Nucleus accumbens (tissue), 56 donors: ENCODE measurements around the gene SUSD1.
A peak's percentile ranks its signal among the peaks of the same experiment; 100 is the strongest.
"Not testable (repeated sequence)": the region's sequence is repeated elsewhere in the genome, so short reads cannot be mapped to it uniquely, and the experiment has no call there.

Experiments
- DNase-seq, 56 donors: peaks; one replicate each; lab custom pipeline; 2025; lab: John Stamatoyannopoulos, UW

Gene SUSD1

GRCh38 chr9:112174965-112175795 lies at the start of gene SUSD1:
Gene SUSD1, minus strand, starts transcription at chr9:112175297. Its CDS starts 62 bp downstream, at chr9:112175235.
- DNase-seq = peak in 5 of 56 donors; percentile 5 to 19 (median 14)

DNA sequence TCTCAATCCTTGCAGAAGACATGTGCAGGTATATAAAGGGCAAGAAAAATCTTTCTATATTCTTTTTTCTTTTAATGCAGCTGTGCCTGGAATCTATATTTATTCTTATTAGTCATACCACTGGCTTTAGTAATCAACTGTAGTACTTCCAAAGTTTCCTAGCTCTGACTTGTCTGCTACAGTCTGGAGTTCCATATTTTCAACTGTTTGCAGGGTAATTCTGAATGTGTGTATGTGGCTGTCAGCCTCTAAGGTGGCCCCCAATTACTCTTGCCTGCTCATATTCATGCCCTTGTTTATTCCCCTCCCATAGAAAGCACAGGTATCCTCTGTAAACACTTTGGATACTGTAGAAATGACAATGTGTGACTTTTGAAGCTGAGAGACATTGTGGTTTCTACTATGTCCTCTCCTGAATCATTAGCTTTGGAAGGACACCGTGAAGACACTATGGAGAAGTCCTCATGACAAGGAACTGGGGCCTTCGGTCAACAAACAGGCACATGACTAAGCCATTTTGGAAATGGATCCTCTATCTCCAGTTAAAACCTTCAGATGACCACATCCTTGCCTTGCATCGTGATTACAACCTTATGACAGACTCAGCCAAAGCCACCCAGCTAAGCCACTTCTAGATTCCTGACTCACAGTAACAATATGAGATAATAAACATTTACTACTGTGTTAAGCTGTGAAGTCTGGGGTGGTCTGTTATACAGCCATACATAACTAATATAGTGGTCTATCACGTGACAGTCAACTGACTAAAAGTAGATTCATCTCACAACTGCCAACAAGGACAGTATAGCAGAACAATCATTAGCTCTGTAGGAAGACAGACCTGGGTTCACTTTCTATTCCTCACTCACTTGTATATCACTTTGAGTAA lies 49.5 kb upstream of the SUSD1 start:
- DNase-seq = no peak

DNA sequence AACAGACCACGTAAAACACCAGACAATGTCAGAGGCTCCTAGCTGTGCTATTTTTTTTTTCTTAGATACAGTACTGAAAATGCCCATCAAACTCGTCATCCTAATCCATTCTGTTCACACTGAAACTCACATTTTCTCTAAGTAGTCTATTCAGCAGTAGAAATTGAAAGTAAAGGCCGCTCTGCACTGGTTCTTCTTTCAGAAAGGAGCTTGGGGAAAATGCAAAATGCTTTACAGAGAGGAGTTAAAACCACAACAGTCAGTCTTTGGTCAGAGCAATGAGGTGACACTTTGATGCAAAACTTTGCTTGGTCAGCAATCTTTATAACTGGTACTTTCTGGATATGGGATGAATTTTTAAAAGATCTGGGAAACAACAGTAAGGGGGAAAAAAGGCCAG lies 43.8 kb upstream of the SUSD1 start:
- no peak for DNase-seq

GRCh38 chr9:112212926-112213325 lies 37.8 kb upstream of the SUSD1 start:
- no peak for DNase-seq

GRCh38 chr9:112207451-112207850 lies 32.4 kb upstream of the SUSD1 start:
- no peak for DNase-seq

DNA sequence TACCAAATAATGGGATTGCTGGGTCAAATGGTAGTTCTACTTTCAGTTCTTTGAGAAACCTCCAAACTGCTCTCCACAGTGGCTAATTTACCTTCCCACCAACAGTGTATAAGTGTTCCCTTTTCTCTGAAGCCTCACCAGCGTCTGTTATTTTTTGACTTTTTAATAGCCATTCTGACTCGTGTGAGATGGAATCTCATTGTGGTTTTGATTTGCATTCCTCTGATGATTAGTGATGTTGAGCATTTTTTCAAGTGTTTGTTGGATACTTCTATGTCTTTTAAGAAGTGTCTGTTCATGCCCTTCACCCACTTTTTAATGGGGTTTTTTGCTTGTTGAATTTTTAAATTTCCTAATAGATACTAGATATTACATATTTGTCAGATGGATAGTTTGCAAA lies 28.4 kb upstream of the SUSD1 start:
- no peak for DNase-seq

GRCh38 chr9:112200711-112201110 lies 25.6 kb upstream of the SUSD1 start:
- DNase-seq = no peak

DNA sequence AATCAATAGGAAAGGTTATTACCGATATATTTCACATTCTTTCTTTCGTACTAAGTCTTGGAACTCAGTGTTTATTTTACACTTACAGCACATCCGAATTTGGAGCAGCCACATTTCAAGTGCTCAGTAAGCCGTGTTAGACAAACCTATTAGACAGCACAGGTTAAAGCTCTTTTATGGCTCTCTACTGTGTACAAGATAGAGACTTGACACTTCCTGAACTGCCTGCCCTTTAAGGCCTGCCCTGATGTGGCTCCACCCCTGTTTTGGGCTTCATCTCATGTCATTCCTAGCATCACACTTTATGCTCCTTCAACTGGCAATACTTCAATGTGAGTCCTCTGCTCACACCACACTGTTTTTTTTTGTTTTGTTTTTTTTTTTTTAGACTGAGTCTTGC lies 23.5 kb upstream of the SUSD1 start:
- DNase-seq = no peak

DNA sequence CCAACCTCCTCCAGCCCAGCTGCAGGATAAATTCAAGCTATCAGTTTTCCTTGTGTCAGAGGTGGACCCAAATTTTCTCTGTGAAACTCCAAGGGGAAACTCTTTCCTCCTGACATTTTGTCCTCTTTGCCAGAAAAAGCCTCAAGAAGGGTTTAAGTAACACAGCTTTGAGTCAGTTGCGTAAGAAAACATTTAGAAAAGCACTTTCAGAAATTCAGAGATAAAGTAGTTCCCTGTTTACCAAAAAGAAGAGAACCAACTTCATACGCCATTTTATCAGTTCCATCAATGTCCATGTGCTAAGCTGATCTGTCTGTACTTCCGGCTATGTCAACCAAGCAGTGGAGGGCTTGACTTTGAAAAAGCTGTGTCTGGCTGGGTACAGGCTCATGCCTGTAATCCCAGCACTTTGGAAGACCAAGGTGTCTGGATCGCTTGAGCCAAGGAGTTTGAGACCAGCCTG lies 19.9 kb upstream of the SUSD1 start:
- DNase-seq = no peak

DNA sequence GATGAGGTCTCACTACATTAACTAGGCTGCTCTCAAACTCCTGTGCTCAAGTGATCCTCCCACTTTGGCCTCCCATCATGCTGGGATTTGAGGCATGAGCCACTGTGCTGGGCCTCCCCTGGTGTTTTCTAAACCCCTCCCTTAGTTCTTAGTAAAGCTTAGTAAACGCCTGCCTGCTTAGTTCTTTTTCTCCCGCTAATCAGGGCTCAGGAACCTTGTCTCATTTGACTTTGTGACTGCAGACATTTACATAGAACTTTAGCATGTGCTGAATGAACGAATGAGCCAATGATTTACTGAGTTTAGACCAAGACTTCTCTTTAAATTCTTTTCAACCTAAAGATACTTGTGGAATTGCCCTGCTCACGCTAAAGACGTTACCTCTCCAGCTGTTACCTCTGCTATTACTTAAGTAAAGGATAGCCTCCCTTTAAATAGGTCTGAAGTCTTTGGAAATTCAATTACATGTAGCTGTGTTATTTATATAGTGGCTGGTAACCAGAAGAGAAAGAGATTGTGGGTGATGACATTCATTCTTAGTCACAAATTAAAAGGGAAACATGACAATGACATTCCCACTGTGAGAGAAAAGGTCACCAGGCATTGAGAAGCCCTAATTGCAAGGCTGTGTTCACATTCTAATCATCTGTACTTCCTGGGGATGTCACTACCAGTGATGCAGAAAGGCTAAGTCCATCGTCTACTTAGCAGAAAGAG lies 18.6 kb upstream of the SUSD1 start:
- no peak for DNase-seq

DNA sequence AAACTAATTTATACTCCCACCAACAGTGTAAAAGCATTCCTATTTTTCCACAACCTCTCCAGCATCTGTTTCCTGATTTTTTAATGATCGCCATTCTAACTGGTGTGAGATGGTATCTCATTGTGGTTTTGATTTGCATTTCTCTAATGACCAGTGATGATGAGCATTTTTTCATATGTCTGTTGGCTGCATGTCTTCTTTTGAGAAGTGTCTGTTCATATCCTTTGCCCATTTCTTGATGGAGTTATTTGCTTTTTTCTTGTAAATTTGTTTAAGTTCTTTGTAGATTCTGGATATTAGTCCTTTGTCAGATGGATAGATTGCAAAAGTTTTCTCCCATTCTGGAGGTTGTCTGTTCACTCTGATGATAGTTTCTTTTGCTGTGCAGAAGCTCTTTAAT lies 15.2 kb upstream of the SUSD1 start:
- DNase-seq = not testable (repeated sequence)

DNA sequence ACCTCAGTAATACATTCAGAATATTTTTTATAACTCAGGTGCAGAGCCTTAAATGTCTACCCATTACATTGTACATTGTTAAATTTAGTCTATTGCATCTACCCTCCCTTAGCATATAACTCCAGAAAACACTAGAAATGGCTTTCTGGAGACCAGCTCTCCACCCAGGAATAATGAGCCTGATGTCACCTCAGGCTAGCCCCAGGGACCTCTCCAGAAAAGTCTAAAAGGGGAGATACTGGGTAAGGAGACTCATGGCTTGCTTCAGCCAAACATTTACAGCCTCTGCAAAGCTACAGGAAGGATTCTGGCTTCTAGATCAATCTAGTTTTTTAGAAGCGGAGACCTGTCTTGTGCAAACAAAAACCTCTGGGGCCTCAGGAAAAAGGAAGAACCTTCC lies 13.8 kb upstream of the SUSD1 start:
- no peak for DNase-seq

DNA sequence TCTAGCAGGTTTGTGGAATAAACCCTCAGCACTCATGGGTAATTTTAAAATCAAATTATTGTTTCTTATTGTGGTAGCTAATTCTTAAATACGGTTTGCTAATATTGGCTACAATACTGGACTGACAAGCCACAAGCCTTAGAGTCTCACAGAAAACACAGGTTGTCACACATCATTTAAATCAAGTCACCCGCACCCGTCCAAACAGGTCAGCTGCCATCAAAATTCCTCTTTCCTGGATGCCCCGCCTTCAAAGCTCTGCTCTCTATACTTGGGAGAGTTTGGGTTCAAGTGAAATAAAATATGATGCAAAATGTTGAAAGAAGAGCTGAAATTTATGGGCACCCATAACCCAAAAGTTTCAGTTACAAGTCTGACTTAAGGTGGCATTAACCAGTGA lies 12.3 kb upstream of the SUSD1 start:
- DNase-seq = no peak

GRCh38 chr9:112186695-112187094 lies 11.6 kb upstream of the SUSD1 start:
- no peak for DNase-seq

DNA sequence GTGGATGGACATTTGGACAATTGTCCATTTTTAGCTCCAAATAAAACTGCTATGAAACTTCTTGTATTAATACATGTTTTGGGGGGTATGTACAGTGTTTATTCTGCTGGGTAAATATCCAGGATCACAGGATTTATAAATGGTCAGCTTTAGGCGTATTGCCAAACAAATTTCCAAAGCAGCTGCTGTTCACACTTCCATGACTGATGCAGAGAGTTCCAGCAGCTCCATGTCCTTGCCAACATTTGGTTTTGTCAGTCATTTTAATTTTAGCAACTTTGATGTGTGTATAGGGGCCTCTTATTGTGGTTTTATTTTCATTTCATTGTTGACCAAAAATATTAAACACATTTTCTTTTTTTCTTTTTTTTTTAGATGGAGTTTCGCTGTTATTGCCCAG lies 9.8 kb upstream of the SUSD1 start:
- DNase-seq = no peak

- DNase-seq = no peak
These were observed 9.1 kb upstream of the SUSD1 start for GRCh38 chr9:112184221-112184620.

GRCh38 chr9:112180387-112180881 lies 5.3 kb upstream of the SUSD1 start:
- DNase-seq = no peak

GRCh38 chr9:112179816-112180215 lies 4.7 kb upstream of the SUSD1 start:
- DNase-seq = no peak

- DNase-seq = no peak
These were observed 1.4 kb upstream of the SUSD1 start for GRCh38 chr9:112176524-112176923.

DNA sequence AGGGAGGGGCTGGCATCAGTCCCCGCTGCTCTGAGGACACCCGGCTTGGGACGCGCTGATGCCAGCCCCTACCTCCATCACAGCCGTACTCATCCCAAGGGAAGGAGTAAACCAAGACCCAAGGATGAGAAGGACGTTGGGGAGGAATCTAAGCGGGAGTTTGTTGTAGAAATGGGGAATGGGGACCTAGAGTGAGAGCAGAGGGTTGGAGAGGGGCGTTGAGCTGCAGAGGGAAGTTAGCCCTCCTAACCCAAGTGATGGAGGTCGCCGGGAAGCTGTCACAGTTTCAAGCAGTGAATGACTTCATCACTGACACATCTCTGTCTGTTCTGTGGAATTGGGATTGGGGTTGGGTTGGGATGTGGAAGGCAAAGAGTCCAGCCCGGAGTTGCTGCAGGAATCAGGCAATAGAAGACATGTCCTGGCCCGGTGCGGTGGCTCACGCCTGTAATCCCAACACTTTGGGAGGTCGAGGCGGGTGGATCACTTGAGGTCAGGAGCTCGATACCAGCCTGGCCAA lies 759 bp upstream of the SUSD1 start:
- DNase-seq = peak in 1 of 56 donors; percentile 1
